CD4-positive, alpha-beta T cell (primary cell): ENCODE measurements around the gene TMA7. TPM values are rescaled to one million over a fixed set of nuclear protein-coding genes. Genes with fewer than 3 reads are reported as not detected.

Experiments used
- ATAC-seq: fragments of 200-7000 bp; cut with Tn5 transposase; one replicate; pipeline ENCODE4 v1.10.0; 2022; ENCODE audit warnings: mild to moderate bottlenecking; ENCODE audit not compliant: poor library complexity
- CTCF ChIA-PET: fragments of 350-600 bp; sonication (Branson Sonifier 250); formaldehyde crosslinking; loops from one replicate; lab custom pipeline; 2021; ENCODE audit warnings: antibody characterized with exemption, inconsistent platforms; lab: Charles Lee
- POLR2A ChIA-PET: fragments of 350-600 bp; sonication (Branson Sonifier 250); formaldehyde crosslinking; loops from one replicate; lab custom pipeline; 2021; ENCODE audit warnings: antibody characterized with exemption, inconsistent platforms; lab: Charles Lee
- DNase-seq, 14 experiments: peaks; one replicate each; pipeline ENCODE4 v3.0.0-alpha.2; 2013 to 2020; ENCODE audit warnings: mixed read lengths in 2 of 14
- H3K27ac ChIP-seq, 2 donors: one replicate each; pipeline versions ENCODE4 v1.5.1 to v1.7.0; 2013; ENCODE audit warnings: low read length in 2 of 2, low read depth in 1 of 2, mild to moderate bottlenecking in 1 of 2
- H3K27me3 ChIP-seq, 2 experiments: 1 replicate in 1 of 2; 2 replicates in 1 of 2; pipeline versions ENCODE4 v1.6.1 to v1.7.0; 2013; ENCODE audit warnings: low read length in 2 of 2, control low read depth in 1 of 2, mild to moderate bottlenecking in 1 of 2, moderate library complexity in 1 of 2; ENCODE audit not compliant: insufficient read depth in 2 of 2, control insufficient read depth in 1 of 2
- H3K36me3 ChIP-seq: one replicate; pipeline ENCODE4 v1.6.1; 2013; ENCODE audit warnings: low read length, control low read depth; ENCODE audit not compliant: insufficient read depth
- H3K4me1 ChIP-seq: one replicate; pipeline ENCODE4 v1.6.1; 2013; ENCODE audit warnings: low read length, control low read depth; ENCODE audit not compliant: insufficient read depth
- H3K4me3 ChIP-seq: one replicate; pipeline ENCODE4 v1.5.1; 2013; ENCODE audit warnings: mild to moderate bottlenecking, low read length, moderate library complexity
- H3K9me3 ChIP-seq, 2 experiments: 1 replicate in 1 of 2; 2 replicates in 1 of 2; pipeline versions ENCODE4 v1.6.1 to v1.7.0; 2013; ENCODE audit warnings: low read length in 2 of 2, mild to moderate bottlenecking in 2 of 2, control low read depth in 1 of 2, moderate library complexity in 1 of 2; ENCODE audit not compliant: control insufficient read depth in 1 of 2, insufficient read depth in 1 of 2
- H3K27ac Mint-ChIP-seq: one replicate; pipeline ENCODE4 v1.8.0; 2020; ENCODE audit warnings: mixed read lengths
- H3K27me3 Mint-ChIP-seq: one replicate; pipeline ENCODE4 v1.8.0; 2021; ENCODE audit warnings: mixed read lengths
- H3K36me3 Mint-ChIP-seq: one replicate; pipeline ENCODE4 v1.8.0; 2021; ENCODE audit warnings: low read depth, mixed read lengths
- H3K4me1 Mint-ChIP-seq: one replicate; pipeline ENCODE4 v1.8.0; 2021; ENCODE audit warnings: low read depth, mixed read lengths
- H3K4me3 Mint-ChIP-seq: one replicate; pipeline ENCODE4 v1.8.0; 2020; ENCODE audit warnings: mild to moderate bottlenecking, mixed read lengths
- H3K9me3 Mint-ChIP-seq: one replicate; pipeline ENCODE4 v1.8.0; 2020; ENCODE audit warnings: mixed read lengths
- CTCF ChIP-seq: fragments of 200-600 bp; IDR thresholded peaks from one replicate; pipeline ENCODE4 v1.8.0; 2022; ENCODE audit warnings: antibody characterized with exemption, mild to moderate bottlenecking
- intact Hi-C, 2 experiments: fragments of 100-400 bp; cut with DNase I in 1 of 2; cut with micrococcal nuclease in 1 of 2; formaldehyde crosslinking; loops; one replicate each; pipeline versions ENCODE4 v1.15.1 to v1.9.0; 2023 to 2025; cut with DNase I, micrococcal nuclease
- total RNA-seq, 174 experiments: library from RNA in 2 of 174; stranded (reverse) in 2 of 174; gene quantifications; one replicate each; pipeline ENCODE4 v1.2.3 and lab custom pipeline; 2021 to 2026

Gene TMA7
- total RNA-seq, 2 experiments from 2014 or later: 289 to 297 TPM

GRCh38 chr3:48466386-48467109, 26.5 kb downstream of the TMA7 start:
- ATAC-seq: peak; percentile 54
- Mint-ChIP-seq H3K27ac (peak overlapping the region; percentile 94), H3K27me3 (no peaks in the 10 kb centered on the region), H3K4me1 (peaks cover 50% of the 10 kb centered on the region), H3K4me3 (peak overlapping the region; percentile 87), H3K9me3 (no peaks in the 10 kb centered on the region), H3K36me3 (peaks cover 44% of the 10 kb centered on the region)
- H3K4me3 ChIP-seq: peak overlapping the region; percentile 72
- POLR2A ChIA-PET: interaction anchor here (0.6 to 3.6 kb wide), 16 partner anchors 12 to 1770 kb away, joined by 3 to 26 read pairs (median 4); partner anchors contain the start of genes ATRIP, CCDC51, PFKFB4 and SHISA5
- CTCF ChIA-PET: interaction anchor here (0.9 to 2.5 kb wide), 5 partner anchors 26 to 91 kb away, joined by 3 to 13 read pairs (median 3); no protein-coding TSS in a partner anchor
- no peaks in the 10 kb centered on the region for H3K9me3 ChIP-seq
- H3K27me3 ChIP-seq: no peaks in the 10 kb centered on the region
- H3K27ac ChIP-seq: peak overlapping the region; percentile 94
- peaks cover 41% of the 10 kb centered on the region for H3K36me3 ChIP-seq
- intact Hi-C loops: loop anchor here (1.0 to 10.0 kb wide), 4 partner anchors 40 to 188 kb away; no protein-coding TSS in a partner anchor
- peak in 7 of 14 experiments; percentile 22 to 58 (median 39) for DNase-seq
- no peak for TF ChIP-seq CTCF
- H3K4me1 ChIP-seq: peaks cover 68% of the 10 kb centered on the region

- peak overlapping the region; percentile 94 for H3K27ac Mint-ChIP-seq
- ATAC-seq (no peak), DNase-seq (no peak)
- H3K9me3 Mint-ChIP-seq: no peaks in the 10 kb centered on the region
- peaks cover 41% of the 10 kb centered on the region for H3K36me3 ChIP-seq
- H3K27me3 Mint-ChIP-seq: no peaks in the 10 kb centered on the region
- intact Hi-C loops: loop anchor here in 1 of 2 experiments (2.0 to 10.0 kb wide), 3 partner anchors 40 to 188 kb away; no protein-coding TSS in a partner anchor
- H3K4me1 Mint-ChIP-seq: peaks cover 50% of the 10 kb centered on the region
- H3K4me3 ChIP-seq: peak overlapping the region; percentile 72
- H3K4me3 Mint-ChIP-seq: peak overlapping the region; percentile 87
- no peak for TF ChIP-seq CTCF
- peak overlapping the region; percentile 94 for H3K27ac ChIP-seq
- H3K27me3 ChIP-seq: no peaks in the 10 kb centered on the region
- ChIA-PET CTCF (interaction anchor here (0.9 to 2.5 kb wide), 4 partner anchors 26 to 91 kb away, joined by 3 to 13 read pairs (median 3); no protein-coding TSS in a partner anchor), POLR2A (interaction anchor here (1.0 to 3.6 kb wide), 14 partner anchors 12 to 168 kb away, joined by 3 to 26 read pairs (median 6); partner anchors contain the start of genes ATRIP, CCDC51, PFKFB4 and SHISA5)
- H3K36me3 Mint-ChIP-seq: peaks cover 44% of the 10 kb centered on the region
- H3K4me1 ChIP-seq: peaks cover 73% of the 10 kb centered on the region
- H3K9me3 ChIP-seq: no peaks in the 10 kb centered on the region
These were observed 27.0 kb downstream of the TMA7 start for GRCh38 chr3:48467110-48467454.

GRCh38 chr3:48467473-48468267, 27.6 kb downstream of the TMA7 start:
- peak overlapping the region; percentile 94 for H3K27ac ChIP-seq
- H3K4me3 Mint-ChIP-seq: peak overlapping the region; percentile 87
- H3K9me3 ChIP-seq: no peaks in the 10 kb centered on the region
- DNase-seq (no peak), ATAC-seq (no peak)
- ChIA-PET CTCF (interaction anchor here (1.0 kb wide), 1 partner anchor 27 kb away, joined by 3 read pairs; no protein-coding TSS in a partner anchor), POLR2A (interaction anchor here (0.9 to 3.6 kb wide), 9 partner anchors 11 to 168 kb away, joined by 3 to 26 read pairs (median 5); partner anchors contain the start of genes ATRIP, CCDC51, PFKFB4 and SHISA5)
- no peaks in the 10 kb centered on the region for H3K27me3 Mint-ChIP-seq
- H3K9me3 Mint-ChIP-seq: no peaks in the 10 kb centered on the region
- H3K4me1 Mint-ChIP-seq: peaks cover 51% of the 10 kb centered on the region
- H3K27me3 ChIP-seq: no peaks in the 10 kb centered on the region
- peaks cover 45% of the 10 kb centered on the region for H3K36me3 Mint-ChIP-seq
- peak overlapping the region; percentile 72 for H3K4me3 ChIP-seq
- peak overlapping the region; percentile 94 for H3K27ac Mint-ChIP-seq
- H3K4me1 ChIP-seq: peaks cover 79% of the 10 kb centered on the region
- intact Hi-C loops: loop anchor here in 1 of 2 experiments (2.0 to 10.0 kb wide), 3 partner anchors 39 to 187 kb away; no protein-coding TSS in a partner anchor
- H3K36me3 ChIP-seq: peaks cover 41% of the 10 kb centered on the region
- TF ChIP-seq CTCF: no peak
